HCT116 (cell line): ENCODE data around the gene CYP3A4. TPM values are rescaled to one million over a fixed set of nuclear protein-coding genes. Genes with fewer than 3 reads are reported as not detected.
"Not testable (repeated sequence)": the region's sequence is repeated elsewhere in the genome, so short reads cannot be mapped to it uniquely, and the experiment has no call there.

Experiments
- ATAC-seq: fragments of 200-7000 bp; cut with Tn5 transposase; 2 replicates; pipeline ENCODE4 v1.9.1; 2020; ENCODE audit warnings: mild to moderate bottlenecking, moderate library complexity
- BruUV-seq: library from RNA; stranded (reverse); fragments of 400-500 nt; replicated peaks from 2 replicates; lab custom pipeline; 2021; lab: Mats Ljungman, UMichigan
- CTCF ChIA-PET: fragments of 300-600 bp; sonication (Branson Sonifier 250); formaldehyde crosslinking; loops from one replicate; lab custom pipeline; 2021; ENCODE audit warnings: antibody characterized with exemption; lab: Charles Lee
- POLR2A ChIA-PET: fragments of 300-600, 350-600 bp; sonication (Branson Sonifier 250); formaldehyde crosslinking; loops from one replicate; lab custom pipeline; 2021; ENCODE audit warnings: antibody characterized with exemption; lab: Charles Lee
- RAD21 ChIA-PET, 2 experiments: fragments of 300-600 bp; sonication (Branson Sonifier 250); formaldehyde crosslinking; loops; one replicate each; lab custom pipeline; 2023; ENCODE audit warnings: low total read pairs in 2 of 2; ENCODE audit not compliant: uncharacterized antibody in 2 of 2, unreplicated experiment in 2 of 2, low non-redundant PET in 1 of 2; lab: Charles Lee
- DNase-seq: peaks from one replicate; pipeline ENCODE4 v3.0.0-alpha.2; 2010; ENCODE audit warnings: low read depth, low spot score
- H2AFZ ChIP-seq: fragments of 200-600 bp; shearing (Covaris generic), sonication (generic); 2 replicates; pipeline ENCODE4 v1.6.1; 2017; ENCODE audit warnings: low read depth, mixed run types, mixed read lengths, antibody characterized with exemption, low read length; ENCODE audit not compliant: poor library complexity, severe bottlenecking
- H3K27ac ChIP-seq: 2 replicates; pipeline ENCODE4 v1.5.1; 2012; ENCODE audit warnings: low read depth, low read length
- H3K27me3 ChIP-seq: fragments of 200-600 bp; sonication (generic); 2 replicates; pipeline ENCODE4 v1.6.1; 2016; ENCODE audit warnings: mixed run types, low read length, mixed read lengths; ENCODE audit not compliant: insufficient read depth
- H3K36me3 ChIP-seq, 2 experiments: fragments of 200-500 bp in 1 of 2; fragments of 200-600 bp in 1 of 2; sonication (Bioruptor generic) in 1 of 2; sonication (generic) in 1 of 2; 2 replicates each; pipeline versions ENCODE4 v1.5.1 to v1.6.1; 2014 to 2016; ENCODE audit warnings: low read length in 2 of 2, inconsistent platforms in 1 of 2, mixed read lengths in 1 of 2, mixed run types in 1 of 2; ENCODE audit not compliant: insufficient read depth in 2 of 2, control insufficient read depth in 1 of 2
- H3K4me1 ChIP-seq, 2 experiments: fragments of 200-600 bp in 1 of 2; sonication (generic) in 1 of 2; 2 replicates each; pipeline versions ENCODE4 v1.5.1 to v1.6.1; 2012 to 2017; ENCODE audit warnings: low read length in 2 of 2, inconsistent platforms in 1 of 2, mild to moderate bottlenecking in 1 of 2, mixed read lengths in 1 of 2, mixed run types in 1 of 2, moderate library complexity in 1 of 2; ENCODE audit not compliant: insufficient read depth in 2 of 2, control insufficient read depth in 1 of 2
- H3K4me2 ChIP-seq: fragments of 200-600 bp; sonication (generic); 2 replicates; pipeline ENCODE4 v1.6.1; 2017; ENCODE audit warnings: mixed run types, low read length, mixed read lengths
- H3K4me3 ChIP-seq, 2 experiments: fragments of 200-600 bp in 1 of 2; sonication (generic) in 1 of 2; replicated peaks in 1 of 2; 2 replicates each; pipeline ENCODE4 v1.5.1; 2011 to 2016; ENCODE audit warnings: low read length in 2 of 2, control low read depth in 1 of 2, low read depth in 1 of 2, mild to moderate bottlenecking in 1 of 2, mixed read lengths in 1 of 2, mixed run types in 1 of 2
- H3K79me2 ChIP-seq: fragments of 200-600 bp; sonication (generic); 2 replicates; pipeline ENCODE4 v1.6.1; 2017; ENCODE audit warnings: mild to moderate bottlenecking, mixed run types, low read length, moderate library complexity, mixed read lengths; ENCODE audit not compliant: insufficient read depth
- H3K9ac ChIP-seq: fragments of 200-600 bp; sonication (generic); 2 replicates; pipeline ENCODE4 v1.6.1; 2016; ENCODE audit warnings: low read length, mixed read lengths
- H3K9me2 ChIP-seq: fragments of 200-600 bp; sonication (generic), shearing (Covaris generic); 2 replicates; pipeline ENCODE4 v1.6.1; 2017; ENCODE audit warnings: mixed run types, mild to moderate bottlenecking, moderate library complexity; ENCODE audit not compliant: insufficient read depth
- H3K9me3 ChIP-seq, 2 experiments: fragments of 200-500 bp in 1 of 2; fragments of 200-600 bp in 1 of 2; sonication (Bioruptor generic) in 1 of 2; sonication (generic) in 1 of 2; 2 replicates each; pipeline ENCODE4 v1.6.1; 2014 to 2017; ENCODE audit warnings: low read length in 2 of 2, mixed read lengths in 2 of 2, inconsistent platforms in 1 of 2, low read depth in 1 of 2, mild to moderate bottlenecking in 1 of 2, mixed run types in 1 of 2, moderate library complexity in 1 of 2; ENCODE audit not compliant: control insufficient read depth in 1 of 2, insufficient read depth in 1 of 2
- H4K20me1 ChIP-seq: fragments of 200-600 bp; sonication (generic), shearing (Covaris generic); 2 replicates; pipeline ENCODE4 v1.6.1; 2017; ENCODE audit warnings: mixed run types, mild to moderate bottlenecking, moderate library complexity; ENCODE audit not compliant: insufficient read depth
- CEBPB ChIP-seq: IDR thresholded peaks from 2 replicates; pipeline ENCODE4 v1.6.1; 2012; ENCODE audit warnings: low read depth
- EGR1 ChIP-seq: IDR thresholded peaks from 2 replicates; pipeline ENCODE4 v1.6.1; 2012; ENCODE audit warnings: low read depth
- EZH2 ChIP-seq: fragments of 200-600 bp; sonication (generic); IDR thresholded peaks from 2 replicates; pipeline ENCODE4 v1.6.1; 2017; ENCODE audit warnings: antibody characterized with exemption, mixed run types
- FOSL1 ChIP-seq: IDR thresholded peaks from 2 replicates; pipeline ENCODE4 v1.6.1; 2012; ENCODE audit warnings: low read depth
- JUND ChIP-seq: IDR thresholded peaks from 2 replicates; pipeline ENCODE4 v1.6.1; 2012
- POLR2AphosphoS5 ChIP-seq: IDR thresholded peaks from 2 replicates; pipeline ENCODE4 v1.6.1; 2011; ENCODE audit warnings: mild to moderate bottlenecking, low read depth, low read length, moderate library complexity
- RAD21 ChIP-seq: IDR thresholded peaks from 2 replicates; pipeline ENCODE4 v1.6.1; 2012; ENCODE audit warnings: low read depth, mild to moderate bottlenecking
- SRF ChIP-seq: IDR thresholded peaks from 2 replicates; pipeline ENCODE4 v1.6.1; 2012; ENCODE audit warnings: low read depth
- ZNF274 ChIP-seq: fragments of 200-500 bp; sonication (Bioruptor generic); IDR thresholded peaks from 2 replicates; pipeline ENCODE4 v1.6.1; 2014; ENCODE audit warnings: mild to moderate bottlenecking, low read depth, low read length, inconsistent platforms
- intact Hi-C: fragments of 100-400 bp; cut with micrococcal nuclease; formaldehyde crosslinking; loops from 2 replicates; pipeline ENCODE4 v1.10.0; 2022
- total RNA-seq: library from RNA; stranded (reverse); gene quantifications from one replicate; pipeline ENCODE4 v1.2.1, GENCODE V29; 2021; ENCODE audit not compliant: unreplicated experiment
- TF ChIP-seq, protein P1 (sequence below): IDR thresholded peaks from 2 replicates; pipeline ENCODE4 v1.6.1; 2012; ENCODE audit warnings: low read depth

The CYP3A4 gene
- total RNA-seq, 1 experiment from 2014 or later, result 0.25 TPM

DNA sequence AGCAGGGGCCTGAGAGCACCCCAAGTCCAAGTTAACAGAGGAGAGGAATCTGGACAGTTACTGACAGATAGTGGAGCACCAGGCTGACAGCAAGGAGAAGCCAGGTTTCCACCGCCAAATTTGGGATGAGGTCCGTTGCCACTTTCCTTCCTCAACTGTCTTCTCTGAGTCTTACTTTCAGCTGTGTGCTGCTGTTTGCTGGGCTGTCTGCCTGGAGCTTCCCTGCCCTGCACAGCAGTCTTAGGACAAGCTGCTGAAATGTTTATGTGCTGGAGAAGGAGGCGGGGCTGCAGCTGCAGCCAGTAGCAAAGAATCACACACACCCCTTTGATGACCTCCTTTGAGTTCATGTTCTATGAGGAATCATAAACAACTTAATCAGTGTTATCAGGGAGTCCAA, 31.6 kb downstream of the CYP3A4 start (continued):
- TF ChIP-seq, protein P1, sequence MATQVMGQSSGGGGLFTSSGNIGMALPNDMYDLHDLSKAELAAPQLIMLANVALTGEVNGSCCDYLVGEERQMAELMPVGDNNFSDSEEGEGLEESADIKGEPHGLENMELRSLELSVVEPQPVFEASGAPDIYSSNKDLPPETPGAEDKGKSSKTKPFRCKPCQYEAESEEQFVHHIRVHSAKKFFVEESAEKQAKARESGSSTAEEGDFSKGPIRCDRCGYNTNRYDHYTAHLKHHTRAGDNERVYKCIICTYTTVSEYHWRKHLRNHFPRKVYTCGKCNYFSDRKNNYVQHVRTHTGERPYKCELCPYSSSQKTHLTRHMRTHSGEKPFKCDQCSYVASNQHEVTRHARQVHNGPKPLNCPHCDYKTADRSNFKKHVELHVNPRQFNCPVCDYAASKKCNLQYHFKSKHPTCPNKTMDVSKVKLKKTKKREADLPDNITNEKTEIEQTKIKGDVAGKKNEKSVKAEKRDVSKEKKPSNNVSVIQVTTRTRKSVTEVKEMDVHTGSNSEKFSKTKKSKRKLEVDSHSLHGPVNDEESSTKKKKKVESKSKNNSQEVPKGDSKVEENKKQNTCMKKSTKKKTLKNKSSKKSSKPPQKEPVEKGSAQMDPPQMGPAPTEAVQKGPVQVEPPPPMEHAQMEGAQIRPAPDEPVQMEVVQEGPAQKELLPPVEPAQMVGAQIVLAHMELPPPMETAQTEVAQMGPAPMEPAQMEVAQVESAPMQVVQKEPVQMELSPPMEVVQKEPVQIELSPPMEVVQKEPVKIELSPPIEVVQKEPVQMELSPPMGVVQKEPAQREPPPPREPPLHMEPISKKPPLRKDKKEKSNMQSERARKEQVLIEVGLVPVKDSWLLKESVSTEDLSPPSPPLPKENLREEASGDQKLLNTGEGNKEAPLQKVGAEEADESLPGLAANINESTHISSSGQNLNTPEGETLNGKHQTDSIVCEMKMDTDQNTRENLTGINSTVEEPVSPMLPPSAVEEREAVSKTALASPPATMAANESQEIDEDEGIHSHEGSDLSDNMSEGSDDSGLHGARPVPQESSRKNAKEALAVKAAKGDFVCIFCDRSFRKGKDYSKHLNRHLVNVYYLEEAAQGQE, result no peak
- TF ChIP-seq SRF (no peak), EGR1 (no peak), CEBPB (no peak), EZH2 (no peak), POLR2AphosphoS5 (no peak), ZNF274 (no peak)
- TF ChIP-seq, all 23 proteins: peak for 0

DNA sequence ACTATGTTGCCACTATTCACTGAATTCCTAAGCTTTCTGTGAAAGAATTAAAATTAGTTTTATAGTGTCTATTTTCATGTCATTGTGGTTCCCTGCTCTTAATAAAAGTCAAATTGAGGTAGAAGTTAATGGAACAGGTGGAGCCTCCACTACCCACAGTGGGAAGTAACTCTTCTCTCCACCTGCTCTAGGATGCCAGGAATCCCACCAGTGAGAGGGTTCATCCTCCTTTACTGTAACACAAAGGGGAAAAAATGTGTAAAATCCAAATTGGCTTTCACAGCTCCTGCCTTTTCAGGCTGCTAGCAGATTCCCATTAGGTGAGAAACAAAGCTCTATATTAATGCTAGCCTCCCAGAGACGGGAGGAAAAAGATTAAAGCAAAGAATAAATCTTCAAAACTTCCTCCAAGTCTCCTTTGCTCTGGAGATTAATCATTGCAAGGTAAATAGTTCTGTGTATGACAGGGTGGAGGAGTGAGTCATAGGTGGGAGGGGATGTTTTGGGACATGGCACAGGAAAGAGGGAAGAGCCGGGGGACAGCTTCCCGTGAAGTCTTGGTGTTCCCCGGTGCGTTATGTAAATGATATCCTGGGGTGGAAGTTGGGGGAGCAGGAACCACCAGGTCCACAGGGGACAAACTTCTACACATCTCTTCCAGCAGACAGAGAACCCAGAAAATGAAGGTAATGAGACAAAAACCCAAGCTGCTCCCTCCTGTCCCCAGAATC, 32.5 kb downstream of the CYP3A4 start:
- H3K9me3 ChIP-seq, RAD21 ChIA-PET, H3K27me3 ChIP-seq, H3K36me3 ChIP-seq, H3K79me2 ChIP-seq, H3K27ac ChIP-seq, BruUV-seq, POLR2A ChIA-PET, CTCF ChIA-PET, H4K20me1 ChIP-seq, H3K9me2 ChIP-seq, intact Hi-C loops: not testable (repeated sequence)
- ATAC-seq (peak; percentile 96), DNase-seq (peak; percentile 16)
- peak overlapping the region; percentile 35; the same call in 1 of the 2 replicates for H3K9ac ChIP-seq
- peaks cover 15 to 32% of the 10 kb centered on the region in 2 experiments for H3K4me1 ChIP-seq
- TF ChIP-seq JUND (peak; percentile 69), FOSL1 (peak; percentile 68), EGR1 (peak; percentile 8; the same call in 1 of the 2 replicates), RAD21 (0 out of 2 replicates have a peak, but pooled peaks have one; percentile 1)
- peak overlapping the region; percentile 77 for H3K4me2 ChIP-seq
- H3K4me3 ChIP-seq, result peak overlapping the region in 1 of 2 experiments; percentile 37; a peak in 3 of 4 replicates
- H2AFZ ChIP-seq, result peak overlapping the region; percentile 24
